SK-N-SH (cell line): ENCODE results near the gene MRPS2. TPM values are rescaled to one million over a fixed set of nuclear protein-coding genes. Genes with fewer than 3 reads are reported as not detected.

Experiments used
- CTCF ChIA-PET: fragments of 300-600, 350-600 bp; formaldehyde crosslinking; extraction: SDS; loops from one replicate; lab custom pipeline; 2021; lab: Yijun Ruan, JAX
- POLR2A ChIA-PET: fragments of 350-600 bp; sonication (Branson Sonifier 250); formaldehyde crosslinking; extraction: SDS; loops from one replicate; lab custom pipeline; 2020; ENCODE audit warnings: antibody characterized with exemption, inconsistent platforms; lab: Yijun Ruan, JAX
- DNase-seq: peaks from one replicate; pipeline ENCODE4 v3.0.0; 2012
- H2AFZ ChIP-seq: fragments of 200-600 bp; sonication (generic); 2 replicates; pipeline ENCODE4 v1.8.1; 2016; ENCODE audit warnings: antibody characterized with exemption, mild to moderate bottlenecking, low read depth
- H3F3A ChIP-seq: fragments of 200-600 bp; sonication (generic); replicated peaks from 2 replicates; pipeline ENCODE3; 2016; ENCODE audit warnings: antibody characterized with exemption, mild to moderate bottlenecking; ENCODE audit not compliant: insufficient read depth
- H3K27ac ChIP-seq, 2 experiments: fragments of 200-500 bp in 1 of 2; fragments of 200-600 bp in 1 of 2; sonication (Bioruptor generic) in 1 of 2; sonication (generic), shearing (Covaris generic) in 1 of 2; 2 replicates each; pipeline versions ENCODE4 v1.5.1 to v1.6.1; 2014 to 2016; ENCODE audit warnings: low read depth in 2 of 2, inconsistent platforms in 1 of 2, low read length in 1 of 2, mild to moderate bottlenecking in 1 of 2, mixed read lengths in 1 of 2
- H3K27me3 ChIP-seq: fragments of 200-600 bp; sonication (generic), shearing (Covaris generic); 2 replicates; pipeline ENCODE4 v1.6.1; 2016; ENCODE audit warnings: mixed run types; ENCODE audit not compliant: insufficient read depth
- H3K36me3 ChIP-seq, 2 experiments: fragments of 200-500 bp in 1 of 2; fragments of 200-600 bp in 1 of 2; sonication (Bioruptor generic) in 1 of 2; sonication (generic) in 1 of 2; replicated peaks in 1 of 2; 2 replicates each; pipeline versions ENCODE3 to v1.5.1; 2014 to 2016; ENCODE audit warnings: low read length in 1 of 2, mild to moderate bottlenecking in 1 of 2; ENCODE audit not compliant: insufficient read depth in 2 of 2, control insufficient read depth in 1 of 2
- H3K4me1 ChIP-seq, 2 experiments: fragments of 200-500 bp in 1 of 2; fragments of 200-600 bp in 1 of 2; sonication (Bioruptor generic) in 1 of 2; sonication (generic), shearing (Covaris generic) in 1 of 2; 2 replicates each; pipeline versions ENCODE4 v1.5.1 to v1.6.1; 2014 to 2016; ENCODE audit warnings: low read depth in 1 of 2, low read length in 1 of 2, mixed run types in 1 of 2; ENCODE audit not compliant: insufficient read depth in 2 of 2, control insufficient read depth in 1 of 2
- H3K4me2 ChIP-seq: fragments of 200-600 bp; sonication (generic), shearing (Covaris generic); 2 replicates; pipeline ENCODE4 v1.6.1; 2017; ENCODE audit warnings: mixed run types
- H3K4me3 ChIP-seq, 2 experiments: fragments of 200-500 bp in 1 of 2; fragments of 200-600 bp in 1 of 2; sonication (Bioruptor generic) in 1 of 2; sonication (generic), shearing (Covaris generic) in 1 of 2; 2 replicates each; pipeline versions ENCODE4 v1.5.1 to v1.8.1; 2014 to 2016; ENCODE audit warnings: low read depth in 2 of 2, inconsistent platforms in 1 of 2, low read length in 1 of 2, mild to moderate bottlenecking in 1 of 2, mixed read lengths in 1 of 2, moderate library complexity in 1 of 2
- H3K79me2 ChIP-seq: fragments of 200-600 bp; sonication (generic); 2 replicates; pipeline ENCODE4 v1.8.1; 2017; ENCODE audit warnings: mild to moderate bottlenecking; ENCODE audit not compliant: insufficient read depth
- H3K9ac ChIP-seq: fragments of 200-600 bp; sonication (generic); 2 replicates; pipeline ENCODE4 v1.6.1; 2017; ENCODE audit warnings: mixed run types
- H3K9me2 ChIP-seq: fragments of 200-600 bp; sonication (generic); 2 replicates; pipeline ENCODE4 v1.6.1; 2017; ENCODE audit warnings: mixed run types
- H3K9me3 ChIP-seq: fragments of 200-600 bp; sonication (generic); 2 replicates; pipeline ENCODE4 v1.6.1; 2017; ENCODE audit warnings: mixed run types, mild to moderate bottlenecking, moderate library complexity
- H4K20me1 ChIP-seq: fragments of 200-600 bp; sonication (generic); 2 replicates; pipeline ENCODE4 v1.6.1; 2017; ENCODE audit warnings: mild to moderate bottlenecking, mixed run types; ENCODE audit not compliant: insufficient read depth
- CHD2 ChIP-seq: fragments of 150-350 bp; IDR thresholded peaks from 2 replicates; pipeline ENCODE4 v1.6.1; 2018; ENCODE audit warnings: low read length; ENCODE audit not compliant: partially characterized antibody
- ELF1 ChIP-seq: IDR thresholded peaks from 2 replicates; pipeline ENCODE4 v1.4.0; 2012
- FOXJ3 ChIP-seq: sonication (generic); formaldehyde crosslinking; IDR thresholded peaks from 2 replicates; pipeline ENCODE4 v1.5.1; 2020; ENCODE audit warnings: mild to moderate bottlenecking, missing genetic modification reagents
- FOXM1 ChIP-seq: IDR thresholded peaks from 2 replicates; pipeline ENCODE4 v1.4.0; 2012; ENCODE audit warnings: low read depth, mild to moderate bottlenecking
- GABPA ChIP-seq: IDR thresholded peaks from 2 replicates; pipeline ENCODE4 v1.4.0; 2012; ENCODE audit warnings: low read depth, mild to moderate bottlenecking
- IRF3 ChIP-seq: fragments of 150-350 bp; IDR thresholded peaks from 2 replicates; pipeline ENCODE4 v1.6.1; 2016; ENCODE audit warnings: mild to moderate bottlenecking, low read depth, low read length
- JUND ChIP-seq: IDR thresholded peaks from 2 replicates; pipeline ENCODE4 v1.4.0; 2012
- MAX ChIP-seq: IDR thresholded peaks from 2 replicates; pipeline ENCODE4 v1.4.0; 2012; ENCODE audit warnings: low read depth
- MEF2A ChIP-seq: IDR thresholded peaks from 2 replicates; pipeline ENCODE4 v1.4.0; 2012; ENCODE audit warnings: low read depth, borderline replicate concordance
- NFIC ChIP-seq: IDR thresholded peaks from 2 replicates; pipeline ENCODE4 v1.4.0; 2012; ENCODE audit warnings: borderline replicate concordance
- POLR2AphosphoS5 ChIP-seq: IDR thresholded peaks from 2 replicates; pipeline ENCODE4 v1.6.1; 2012; ENCODE audit warnings: low read depth, low read length
- RCOR1 ChIP-seq: fragments of 150-350 bp; IDR thresholded peaks from 2 replicates; pipeline ENCODE4 v1.6.1; 2017; ENCODE audit warnings: antibody characterized with exemption, low read length
- REST ChIP-seq: IDR thresholded peaks from 2 replicates; pipeline ENCODE4 v1.6.1; 2012; ENCODE audit warnings: mild to moderate bottlenecking, low read depth, low read length, moderate library complexity
- RFX5 ChIP-seq: IDR thresholded peaks from 2 replicates; pipeline ENCODE4 v1.6.1; 2012; ENCODE audit warnings: mild to moderate bottlenecking, improper control_type of control experiment, low read length
- SIN3A ChIP-seq: IDR thresholded peaks from 2 replicates; pipeline ENCODE4 v1.6.1; 2012; ENCODE audit warnings: low read depth, mild to moderate bottlenecking, low read length, moderate library complexity, borderline replicate concordance
- TAF1 ChIP-seq: IDR thresholded peaks from 2 replicates; pipeline ENCODE4 v1.6.1; 2012; ENCODE audit warnings: low read depth, mild to moderate bottlenecking, low read length, moderate library complexity, borderline replicate concordance
- WGBS: methylation state at CpG from one replicate; pipeline ENCODE4 v1.1.6; 2017; ENCODE audit warnings: low lambda C conversion rate; 5-methylcytosine and 5-hydroxymethylcytosine counted together
- polyA plus RNA-seq, 3 experiments: library from polyadenylated mRNA; depleted of rRNA; stranded (reverse); fragments of >200 nt; gene quantifications; 2 replicates each; pipeline ENCODE4 v1.2.3, GENCODE V29; 2012
- TF ChIP-seq, protein P1 (sequence below): IDR thresholded peaks from 2 replicates; pipeline ENCODE4 v1.4.0; 2012; ENCODE audit warnings: low read depth, borderline replicate concordance
- TF ChIP-seq, protein P2 (sequence below): fragments of 150-350 bp; IDR thresholded peaks from 2 replicates; pipeline ENCODE4 v1.6.1; 2017; ENCODE audit warnings: antibody characterized with exemption, low read length, low read depth, borderline replicate concordance

MRPS2 gene
- polyA plus RNA-seq, 1 of the 3 experiments (the other 2 are of a cell fraction): 113 TPM

DNA sequence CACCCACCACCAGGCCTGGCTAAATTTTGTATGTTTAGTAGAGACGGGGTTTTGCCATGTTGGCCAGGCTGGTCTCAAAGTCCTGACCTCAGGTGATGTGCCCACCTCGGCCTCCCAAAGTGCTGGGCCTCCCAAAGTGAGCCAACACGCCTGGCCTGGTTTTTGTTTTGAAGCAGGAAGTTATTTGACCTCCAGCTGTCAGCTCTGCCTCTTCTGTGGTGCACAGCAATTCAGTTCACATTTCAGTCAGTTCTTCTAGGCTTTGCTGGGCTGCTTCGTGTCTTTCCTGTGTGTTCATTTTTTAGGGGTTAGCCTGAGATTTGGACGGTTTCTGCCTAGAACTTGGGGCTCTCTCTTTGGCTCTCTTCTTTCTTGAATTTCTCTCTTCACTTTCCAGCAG, 29.7 kb downstream of the MRPS2 start:
- H3K79me2 ChIP-seq: no peaks in the 10 kb centered on the region
- no peaks in the 10 kb centered on the region for H3K36me3 ChIP-seq
- CTCF ChIA-PET: interaction anchor here (1.8 kb wide), 1 partner anchor 26 kb away, joined by 8 read pairs; no protein-coding TSS in a partner anchor
- no peak overlapping the region for H3K27ac ChIP-seq
- H3K4me2 ChIP-seq: no peak overlapping the region
- no peak overlapping the region for H3K9ac ChIP-seq
- H4K20me1 ChIP-seq: no peaks in the 10 kb centered on the region
- no peaks in the 10 kb centered on the region for H3K4me1 ChIP-seq
- no peak for DNase-seq
- 6% methylated on average over 4 of the region's 5 CpGs for WGBS
- no peak overlapping the region for H3K4me3 ChIP-seq
- H3K9me3 ChIP-seq: no peaks in the 10 kb centered on the region
- POLR2A ChIA-PET: no interaction called here
- H2AFZ ChIP-seq: no peak overlapping the region
- TF ChIP-seq NFIC (no peak), GABPA (no peak), RCOR1 (no peak), IRF3 (no peak), CHD2 (no peak), FOXJ3 (CRISPR knock-in tag) (no peak), FOXM1 (no peak), ELF1 (no peak), RFX5 (no peak), TAF1 (no peak), SIN3A (no peak), REST (no peak), MAX (no peak), JUND (no peak), POLR2AphosphoS5 (no peak), MEF2A (no peak)
- TF ChIP-seq, protein P1, sequence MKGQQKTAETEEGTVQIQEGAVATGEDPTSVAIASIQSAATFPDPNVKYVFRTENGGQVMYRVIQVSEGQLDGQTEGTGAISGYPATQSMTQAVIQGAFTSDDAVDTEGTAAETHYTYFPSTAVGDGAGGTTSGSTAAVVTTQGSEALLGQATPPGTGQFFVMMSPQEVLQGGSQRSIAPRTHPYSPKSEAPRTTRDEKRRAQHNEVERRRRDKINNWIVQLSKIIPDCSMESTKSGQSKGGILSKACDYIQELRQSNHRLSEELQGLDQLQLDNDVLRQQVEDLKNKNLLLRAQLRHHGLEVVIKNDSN: no peak
- TF ChIP-seq, protein P2, sequence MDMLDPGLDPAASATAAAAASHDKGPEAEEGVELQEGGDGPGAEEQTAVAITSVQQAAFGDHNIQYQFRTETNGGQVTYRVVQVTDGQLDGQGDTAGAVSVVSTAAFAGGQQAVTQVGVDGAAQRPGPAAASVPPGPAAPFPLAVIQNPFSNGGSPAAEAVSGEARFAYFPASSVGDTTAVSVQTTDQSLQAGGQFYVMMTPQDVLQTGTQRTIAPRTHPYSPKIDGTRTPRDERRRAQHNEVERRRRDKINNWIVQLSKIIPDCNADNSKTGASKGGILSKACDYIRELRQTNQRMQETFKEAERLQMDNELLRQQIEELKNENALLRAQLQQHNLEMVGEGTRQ: no peak
- no peaks in the 10 kb centered on the region for H3F3A ChIP-seq
- no peaks in the 10 kb centered on the region for H3K27me3 ChIP-seq
- H3K9me2 ChIP-seq: no peaks in the 10 kb centered on the region
